ENCODE results near the gene STK36. TPM values are rescaled to one million over a fixed set of nuclear protein-coding genes. Genes with fewer than 3 reads are reported as not detected.

The STK36 gene, protein sequence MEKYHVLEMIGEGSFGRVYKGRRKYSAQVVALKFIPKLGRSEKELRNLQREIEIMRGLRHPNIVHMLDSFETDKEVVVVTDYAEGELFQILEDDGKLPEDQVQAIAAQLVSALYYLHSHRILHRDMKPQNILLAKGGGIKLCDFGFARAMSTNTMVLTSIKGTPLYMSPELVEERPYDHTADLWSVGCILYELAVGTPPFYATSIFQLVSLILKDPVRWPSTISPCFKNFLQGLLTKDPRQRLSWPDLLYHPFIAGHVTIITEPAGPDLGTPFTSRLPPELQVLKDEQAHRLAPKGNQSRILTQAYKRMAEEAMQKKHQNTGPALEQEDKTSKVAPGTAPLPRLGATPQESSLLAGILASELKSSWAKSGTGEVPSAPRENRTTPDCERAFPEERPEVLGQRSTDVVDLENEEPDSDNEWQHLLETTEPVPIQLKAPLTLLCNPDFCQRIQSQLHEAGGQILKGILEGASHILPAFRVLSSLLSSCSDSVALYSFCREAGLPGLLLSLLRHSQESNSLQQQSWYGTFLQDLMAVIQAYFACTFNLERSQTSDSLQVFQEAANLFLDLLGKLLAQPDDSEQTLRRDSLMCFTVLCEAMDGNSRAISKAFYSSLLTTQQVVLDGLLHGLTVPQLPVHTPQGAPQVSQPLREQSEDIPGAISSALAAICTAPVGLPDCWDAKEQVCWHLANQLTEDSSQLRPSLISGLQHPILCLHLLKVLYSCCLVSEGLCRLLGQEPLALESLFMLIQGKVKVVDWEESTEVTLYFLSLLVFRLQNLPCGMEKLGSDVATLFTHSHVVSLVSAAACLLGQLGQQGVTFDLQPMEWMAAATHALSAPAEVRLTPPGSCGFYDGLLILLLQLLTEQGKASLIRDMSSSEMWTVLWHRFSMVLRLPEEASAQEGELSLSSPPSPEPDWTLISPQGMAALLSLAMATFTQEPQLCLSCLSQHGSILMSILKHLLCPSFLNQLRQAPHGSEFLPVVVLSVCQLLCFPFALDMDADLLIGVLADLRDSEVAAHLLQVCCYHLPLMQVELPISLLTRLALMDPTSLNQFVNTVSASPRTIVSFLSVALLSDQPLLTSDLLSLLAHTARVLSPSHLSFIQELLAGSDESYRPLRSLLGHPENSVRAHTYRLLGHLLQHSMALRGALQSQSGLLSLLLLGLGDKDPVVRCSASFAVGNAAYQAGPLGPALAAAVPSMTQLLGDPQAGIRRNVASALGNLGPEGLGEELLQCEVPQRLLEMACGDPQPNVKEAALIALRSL (N-terminal part only)
- total RNA-seq, result 10 to 100 TPM; 14.6 to 17.3 TPM

GRCh38 chr2:218671654-218672566 lies at the start of gene STK36, which contains the start of gene RNF25:
STK36 (plus strand) TSS chr2:218672086; CDS start chr2:218672830, 744 bp downstream.
RNF25 (minus strand) TSS chr2:218672002; CDS start chr2:218671970, 32 bp downstream.
- Mint-ChIP-seq H3K27ac (peak within 1 kb of the TSS; percentile 93), H3K27me3 (no peaks in the 10 kb centered on the region), H3K9me3 (no peaks in the 10 kb centered on the region), H3K4me3 (peak within 1 kb of the TSS; percentile 96), H3K4me1 (peaks cover 26% of the 10 kb centered on the region), H3K36me3 (ENCODE audit: low read depth) (peaks cover 7% of the 10 kb centered on the region)
- DNase-seq, result peak; percentile 87
- ChIA-PET POLR2A (no interaction called here), CTCF (interaction anchor here (0.6 to 5.3 kb wide), 8 partner anchors 13 to 203 kb away, joined by 3 to 45 read pairs (median 4); partner anchors contain the start of genes BCS1L, TTLL4 and ZNF142)

- Mint-ChIP-seq H3K36me3 (ENCODE audit: low read depth) (no peaks in the 10 kb centered on the region), H3K9me3 (no peaks in the 10 kb centered on the region), H3K27me3 (no peaks in the 10 kb centered on the region), H3K4me3 (no peak overlapping the region), H3K4me1 (no peaks in the 10 kb centered on the region), H3K27ac (no peak overlapping the region)
- POLR2A ChIA-PET, result no interaction called here
- no peak for DNase-seq
- CTCF ChIA-PET, result no interaction called here
Measured at GRCh38 chr2:218622606-218623365, 49.1 kb upstream of the STK36 start.

- H3K27ac Mint-ChIP-seq, result no peak overlapping the region
- H3K4me3 Mint-ChIP-seq, result no peak overlapping the region
- H3K4me1 Mint-ChIP-seq, result no peaks in the 10 kb centered on the region
- ChIA-PET POLR2A (no interaction called here), CTCF (no interaction called here)
- DNase-seq, result no peak
- H3K27me3 Mint-ChIP-seq, result no peaks in the 10 kb centered on the region
- no peaks in the 10 kb centered on the region for H3K9me3 Mint-ChIP-seq
- no peaks in the 10 kb centered on the region for H3K36me3 Mint-ChIP-seq (ENCODE audit: low read depth)
Measured at GRCh38 chr2:218623366-218623705, 48.5 kb upstream of the STK36 start.

DNA sequence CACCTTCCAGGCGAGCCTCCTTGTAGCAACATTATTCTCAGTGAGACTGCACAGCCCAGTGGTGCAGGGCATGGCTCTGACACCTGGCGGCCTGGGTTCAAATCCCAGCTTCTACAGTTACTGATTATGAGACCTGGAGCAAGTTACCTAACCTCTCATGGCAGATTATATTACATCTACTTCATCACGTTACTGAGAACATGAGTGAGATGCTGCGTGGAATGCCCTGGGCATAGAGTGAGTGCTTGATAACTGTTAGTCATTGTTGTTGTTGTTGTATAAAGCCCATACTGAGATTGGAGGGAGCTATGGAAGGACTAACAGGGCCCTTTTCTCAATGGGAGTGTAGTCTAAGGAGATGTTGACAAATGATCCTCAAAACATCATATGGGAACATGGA lies 45.5 kb upstream of the STK36 start:
- Mint-ChIP-seq H3K9me3 (no peaks in the 10 kb centered on the region), H3K4me1 (no peaks in the 10 kb centered on the region), H3K36me3 (ENCODE audit: low read depth) (no peaks in the 10 kb centered on the region), H3K27ac (no peak overlapping the region), H3K27me3 (no peaks in the 10 kb centered on the region), H3K4me3 (no peak overlapping the region)
- CTCF ChIA-PET, result interaction anchor here (0.6 kb wide), 2 partner anchors 319 to 381 kb away, joined by 3 read pairs; no protein-coding TSS in a partner anchor
- POLR2A ChIA-PET, result no interaction called here
- no peak for DNase-seq

DNA sequence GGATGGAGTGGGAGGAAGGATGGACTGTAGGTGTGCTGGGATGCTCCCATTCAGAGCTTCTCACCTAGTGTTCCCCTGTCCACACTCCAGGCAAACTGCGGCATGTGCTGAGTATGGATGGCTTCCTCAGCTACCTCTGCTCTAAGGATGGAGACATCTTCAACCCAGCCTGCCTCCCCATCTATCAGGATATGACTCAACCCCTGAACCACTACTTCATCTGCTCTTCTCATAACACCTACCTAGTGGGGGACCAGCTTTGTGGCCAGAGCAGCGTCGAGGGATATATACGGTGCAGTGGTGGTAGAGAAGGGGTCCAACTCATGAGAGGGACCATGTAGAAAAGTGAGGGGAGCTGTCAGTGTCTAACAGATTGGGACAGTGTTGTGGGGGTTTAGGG lies 43.9 kb upstream of the STK36 start:
- H3K4me3 Mint-ChIP-seq, result no peak overlapping the region
- H3K9me3 Mint-ChIP-seq, result no peaks in the 10 kb centered on the region
- DNase-seq, result no peak
- POLR2A ChIA-PET, result no interaction called here
- H3K36me3 Mint-ChIP-seq (ENCODE audit: low read depth), result no peaks in the 10 kb centered on the region
- H3K27me3 Mint-ChIP-seq, result no peaks in the 10 kb centered on the region
- CTCF ChIA-PET, result interaction anchor here (0.6 to 1.3 kb wide), 4 partner anchors 15 to 418 kb away, joined by 3 to 5 read pairs (median 4); no protein-coding TSS in a partner anchor
- H3K27ac Mint-ChIP-seq, result no peak overlapping the region
- H3K4me1 Mint-ChIP-seq, result no peaks in the 10 kb centered on the region

DNA sequence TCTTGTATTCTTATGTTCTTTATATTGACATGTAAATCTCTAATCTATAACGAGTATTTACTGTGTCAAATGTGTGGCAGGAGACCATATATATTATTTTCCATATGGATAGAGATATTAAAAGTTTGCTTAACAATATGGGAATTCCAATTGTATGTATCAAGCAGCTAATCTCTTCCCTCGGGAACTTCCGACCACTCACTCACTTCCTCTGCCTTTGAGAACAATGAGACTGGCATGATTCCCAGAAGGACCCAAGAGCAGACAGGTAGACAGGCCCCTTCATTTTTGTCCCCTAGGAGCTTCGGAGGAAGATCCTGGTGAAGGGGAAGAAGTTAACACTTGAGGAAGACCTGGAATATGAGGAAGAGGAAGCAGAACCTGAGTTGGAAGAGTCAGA lies 40.0 kb upstream of the STK36 start:
- Mint-ChIP-seq H3K27me3 (no peaks in the 10 kb centered on the region), H3K9me3 (no peaks in the 10 kb centered on the region), H3K36me3 (ENCODE audit: low read depth) (peaks cover 8% of the 10 kb centered on the region), H3K4me3 (no peak overlapping the region), H3K4me1 (no peaks in the 10 kb centered on the region), H3K27ac (no peak overlapping the region)
- DNase-seq, result no peak
- POLR2A ChIA-PET, result interaction anchor here (0.6 kb wide), 1 partner anchor 8 kb away, joined by 6 read pairs; no protein-coding TSS in a partner anchor
- CTCF ChIA-PET, result interaction anchor here (1.0 kb wide), 1 partner anchor 21 kb away, joined by 4 read pairs; no protein-coding TSS in a partner anchor

DNA sequence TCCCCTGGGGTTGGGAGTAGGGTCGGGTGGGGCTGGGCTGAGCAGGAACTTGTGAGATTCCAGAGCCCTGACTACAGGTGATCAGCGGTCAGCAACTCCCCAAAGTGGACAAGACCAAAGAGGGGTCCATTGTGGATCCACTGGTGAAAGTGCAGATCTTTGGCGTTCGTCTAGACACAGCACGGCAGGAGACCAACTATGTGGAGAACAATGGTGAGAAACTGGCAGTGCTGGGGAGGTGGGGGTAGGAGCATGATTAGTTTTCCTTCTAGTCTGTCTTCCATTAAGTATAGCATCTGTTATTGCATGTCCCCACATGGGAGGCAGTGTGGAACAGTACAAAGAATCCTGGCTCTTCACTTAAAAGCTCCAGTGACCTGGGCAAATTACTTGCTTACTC lies 36.2 kb upstream of the STK36 start:
- Mint-ChIP-seq H3K4me3 (no peak overlapping the region), H3K36me3 (ENCODE audit: low read depth) (peaks cover 30% of the 10 kb centered on the region), H3K27ac (no peak overlapping the region), H3K9me3 (no peaks in the 10 kb centered on the region), H3K27me3 (no peaks in the 10 kb centered on the region), H3K4me1 (no peaks in the 10 kb centered on the region)
- no peak for DNase-seq
- ChIA-PET POLR2A (no interaction called here), CTCF (interaction anchor here (0.9 to 1.2 kb wide), 2 partner anchors 11 to 19 kb away, joined by 3 read pairs; no protein-coding TSS in a partner anchor)

DNA sequence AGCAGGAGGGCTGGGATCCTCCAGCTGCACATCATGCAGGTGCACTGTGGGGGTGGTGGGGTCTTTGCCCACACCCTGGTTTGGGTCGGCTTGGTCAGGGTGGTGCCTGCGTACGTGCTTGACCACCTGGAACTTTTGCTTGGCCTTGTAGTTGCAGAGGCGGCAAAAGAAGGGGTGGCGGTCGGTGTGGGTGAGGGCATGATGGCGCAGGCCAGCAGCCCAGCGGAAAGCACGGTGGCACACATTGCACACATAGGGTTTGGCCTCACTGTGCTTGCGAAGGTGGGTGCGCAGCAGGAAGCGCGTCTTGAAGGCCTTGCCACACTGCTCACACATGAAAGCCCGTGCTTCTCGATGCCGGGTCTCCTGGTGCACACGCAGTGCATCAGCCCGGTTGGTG lies 33.5 kb upstream of the STK36 start:
- Mint-ChIP-seq H3K4me1 (no peaks in the 10 kb centered on the region), H3K36me3 (ENCODE audit: low read depth) (peaks cover 39% of the 10 kb centered on the region), H3K4me3 (no peak overlapping the region), H3K9me3 (no peaks in the 10 kb centered on the region), H3K27ac (no peak overlapping the region), H3K27me3 (no peaks in the 10 kb centered on the region)
- ChIA-PET POLR2A (no interaction called here), CTCF (no interaction called here)
- DNase-seq, result no peak

GRCh38 chr2:218642121-218642656 lies 29.7 kb upstream of the STK36 start:
- ChIA-PET POLR2A (no interaction called here), CTCF (interaction anchor here (0.6 to 1.5 kb wide), 4 partner anchors 9 to 176 kb away, joined by 3 to 5 read pairs (median 3); partner anchors contain the start of gene PLCD4)
- no peak for DNase-seq
- no peaks in the 10 kb centered on the region for H3K9me3 Mint-ChIP-seq
- H3K27me3 Mint-ChIP-seq, result no peaks in the 10 kb centered on the region
- peak overlapping the region; percentile 31 for H3K27ac Mint-ChIP-seq
- H3K4me3 Mint-ChIP-seq, result no peak overlapping the region
- H3K36me3 Mint-ChIP-seq (ENCODE audit: low read depth), result peaks cover 44% of the 10 kb centered on the region
- no peaks in the 10 kb centered on the region for H3K4me1 Mint-ChIP-seq

DNA sequence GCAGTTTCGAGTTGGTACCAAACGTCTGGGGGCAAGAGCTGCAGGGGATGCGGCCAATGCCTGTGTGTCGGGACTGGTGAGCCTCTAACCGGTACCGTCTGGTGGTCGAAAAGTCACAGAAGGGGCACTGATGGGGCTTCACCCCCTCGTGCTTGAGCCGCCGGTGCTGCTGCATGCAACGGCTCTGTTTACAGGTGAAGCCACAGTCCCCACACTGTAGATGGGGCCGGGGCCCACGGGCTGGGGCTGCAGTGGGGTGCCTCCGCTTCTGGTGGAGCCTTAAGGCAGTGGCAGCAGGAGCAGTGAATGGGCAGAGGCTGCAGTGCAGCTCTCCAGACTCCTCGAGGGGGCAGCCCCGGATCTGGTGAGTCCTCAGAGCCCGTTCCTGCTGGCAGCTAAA lies 29.1 kb upstream of the STK36 start:
- Mint-ChIP-seq H3K4me3 (no peak overlapping the region), H3K27ac (no peak overlapping the region), H3K4me1 (no peaks in the 10 kb centered on the region), H3K27me3 (no peaks in the 10 kb centered on the region), H3K36me3 (ENCODE audit: low read depth) (peaks cover 43% of the 10 kb centered on the region), H3K9me3 (no peaks in the 10 kb centered on the region)
- ChIA-PET CTCF (interaction anchor here (0.6 to 1.5 kb wide), 3 partner anchors 10 to 176 kb away, joined by 3 to 5 read pairs (median 3); no protein-coding TSS in a partner anchor), POLR2A (no interaction called here)
- DNase-seq, result no peak

DNA sequence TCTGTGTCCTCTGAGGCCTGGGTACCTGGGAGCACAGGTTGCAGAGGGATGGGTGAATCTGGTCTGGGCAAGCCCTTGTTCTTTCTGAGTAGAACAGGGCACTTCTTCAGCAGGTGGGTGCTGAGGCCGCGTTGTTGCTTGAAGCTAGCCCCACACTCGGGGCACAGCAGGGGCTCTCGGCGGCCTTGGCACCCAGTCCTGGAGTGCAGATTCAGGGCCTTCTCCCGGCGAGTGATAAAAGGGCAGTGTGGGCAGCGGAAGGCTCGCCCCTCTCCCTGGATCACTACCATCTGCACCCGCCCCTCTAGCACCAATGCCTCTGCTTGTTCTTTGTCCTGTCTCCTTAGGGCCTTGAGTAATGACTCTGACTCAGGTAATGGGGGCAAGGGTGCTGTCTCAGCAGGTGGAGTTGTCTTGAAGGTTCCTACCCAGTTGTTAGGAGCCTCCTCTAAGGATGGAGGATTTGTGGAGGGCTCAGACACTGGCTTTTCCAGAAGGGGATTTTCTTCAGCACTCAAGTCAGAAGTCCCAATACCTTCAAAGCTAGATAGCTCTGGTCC lies 28.1 kb upstream of the STK36 start:
- no peak overlapping the region for H3K27ac Mint-ChIP-seq
- CTCF ChIA-PET, result interaction anchor here (1.0 to 1.7 kb wide), 3 partner anchors 10 to 28 kb away, joined by 3 to 4 read pairs (median 3); partner anchors contain the start of genes RNF25 and STK36
- H3K9me3 Mint-ChIP-seq, result no peaks in the 10 kb centered on the region
- no peak for DNase-seq
- H3K27me3 Mint-ChIP-seq, result no peaks in the 10 kb centered on the region
- no peak overlapping the region for H3K4me3 Mint-ChIP-seq
- H3K36me3 Mint-ChIP-seq (ENCODE audit: low read depth), result peaks cover 48% of the 10 kb centered on the region
- POLR2A ChIA-PET, result no interaction called here
- peaks cover 6% of the 10 kb centered on the region for H3K4me1 Mint-ChIP-seq
